AG10803 (cell line): ENCODE measurements around the gene H6PD.

ENCODE experiments used
- DNase-seq: peaks from one replicate; pipeline ENCODE4 v3.0.0; 2010; ENCODE audit warnings: low read depth
- H3K4me3 ChIP-seq: 2 replicates; pipeline ENCODE4 v1.5.1; 2011; ENCODE audit warnings: mild to moderate bottlenecking, low read length, control low read depth
- CTCF ChIP-seq: conservative IDR thresholded peaks from 2 replicates; pipeline ENCODE4 v1.5.1; 2011; ENCODE audit warnings: mild to moderate bottlenecking, low read length, control low read depth, inconsistent platforms

Gene H6PD

GRCh38 chr1:9224664-9225410 lies 9.7 kb upstream of the H6PD start:
- no peak for TF ChIP-seq CTCF
- no peak for DNase-seq
- no peak overlapping the region for H3K4me3 ChIP-seq

- TF ChIP-seq CTCF, result no peak
- DNase-seq, result no peak
These were observed 9.2 kb upstream of the H6PD start for GRCh38 chr1:9225411-9225785.

GRCh38 chr1:9228609-9229008 lies 6.0 kb upstream of the H6PD start:
- no peak for DNase-seq

More at GRCh38 chr1:9225411-9225785, 9.2 kb upstream of the H6PD start:
- no peak overlapping the region for H3K4me3 ChIP-seq

GRCh38 chr1:9229549-9229948 lies 5.0 kb upstream of the H6PD start:
- H3K4me3 ChIP-seq, result no peak overlapping the region
- TF ChIP-seq CTCF, result no peak
- DNase-seq, result no peak

More at GRCh38 chr1:9228609-9229008, 6.0 kb upstream of the H6PD start:
- no peak overlapping the region for H3K4me3 ChIP-seq
- no peak for TF ChIP-seq CTCF

GRCh38 chr1:9230869-9231533 lies 3.6 kb upstream of the H6PD start:
- no peak for TF ChIP-seq CTCF
- DNase-seq, result no peak
- no peak overlapping the region for H3K4me3 ChIP-seq

- no peak overlapping the region for H3K4me3 ChIP-seq
- DNase-seq, result no peak
- no peak for TF ChIP-seq CTCF
These were observed 2.8 kb upstream of the H6PD start for GRCh38 chr1:9231648-9232332.
